ENCODE data around the gene ANKS3.

The ANKS3 gene

GRCh38 chr16:4684058-4684715 lies 49.9 kb downstream of the ANKS3 start:
- DNase-seq (ENCODE audit: low spot score), result no peak

- no peak for DNase-seq (ENCODE audit: low spot score)
Measured at GRCh38 chr16:4683255-4684057, 50.6 kb downstream of the ANKS3 start.

- peak; percentile 42 for DNase-seq (ENCODE audit: low spot score)
Measured at GRCh38 chr16:4682616-4683254, 51.3 kb downstream of the ANKS3 start.

GRCh38 chr16:4682084-4682591 lies 51.9 kb downstream of the ANKS3 start:
- DNase-seq (ENCODE audit: low spot score), result no peak

- no peak for DNase-seq (ENCODE audit: low spot score)
Measured at GRCh38 chr16:4681471-4682083, 52.5 kb downstream of the ANKS3 start.

GRCh38 chr16:4680673-4681470 lies 53.2 kb downstream of the ANKS3 start:
- DNase-seq (ENCODE audit: low spot score), result no peak

GRCh38 chr16:4679850-4680636 lies 54.0 kb downstream of the ANKS3 start:
- no peak for DNase-seq (ENCODE audit: low spot score)

- no peak for DNase-seq (ENCODE audit: low spot score)
Measured at GRCh38 chr16:4679156-4679849, 54.8 kb downstream of the ANKS3 start.

GRCh38 chr16:4678596-4678995 lies 55.5 kb downstream of the ANKS3 start:
- DNase-seq (ENCODE audit: low spot score), result no peak

GRCh38 chr16:4677994-4678393 lies 56.1 kb downstream of the ANKS3 start:
- no peak for DNase-seq (ENCODE audit: low spot score)

GRCh38 chr16:4677390-4677789 lies 56.7 kb downstream of the ANKS3 start:
- DNase-seq (ENCODE audit: low spot score), result peak; percentile 41

- no peak for DNase-seq (ENCODE audit: low spot score)
Measured at GRCh38 chr16:4676831-4677230, 57.2 kb downstream of the ANKS3 start.

GRCh38 chr16:4675864-4676786 lies 57.9 kb downstream of the ANKS3 start:
- no peak for DNase-seq (ENCODE audit: low spot score)

- DNase-seq (ENCODE audit: low spot score), result no peak
Measured at GRCh38 chr16:4674926-4675530, 59.0 kb downstream of the ANKS3 start.

GRCh38 chr16:4673387-4674046 lies 60.6 kb downstream of the ANKS3 start:
- peak; percentile 77 for DNase-seq (ENCODE audit: low spot score)

GRCh38 chr16:4668313-4668960 lies 65.6 kb downstream of the ANKS3 start:
- DNase-seq (ENCODE audit: low spot score), result no peak

- no peak for DNase-seq (ENCODE audit: low spot score)
Measured at GRCh38 chr16:4667203-4667963, 66.7 kb downstream of the ANKS3 start.
